Lower lobe of right lung (tissue), 2 donors: ENCODE data around the gene MYOG. TPM values are rescaled to one million over a fixed set of nuclear protein-coding genes. Genes with fewer than 3 reads are reported as not detected.

Experiments
- ATAC-seq, 2 donors: fragments of 200-7000 bp; cut with Tn5 transposase; one replicate each; pipeline ENCODE4 v1.9.1; 2020 to 2022; ENCODE audit warnings: mild to moderate bottlenecking in 2 of 2, moderate library complexity in 2 of 2
- DNase-seq: peaks from one replicate; pipeline ENCODE4 v3.0.0-alpha.2; 2020
- H3K27ac ChIP-seq: fragments of 200-600 bp; one replicate; pipeline ENCODE4 v1.8.0; 2022
- H3K27me3 ChIP-seq: fragments of 200-600 bp; one replicate; pipeline ENCODE4 v1.8.0; 2022; ENCODE audit warnings: low read depth
- H3K36me3 ChIP-seq: fragments of 200-600 bp; one replicate; pipeline ENCODE4 v1.8.0; 2022; ENCODE audit warnings: mild to moderate bottlenecking
- H3K4me1 ChIP-seq: fragments of 200-600 bp; one replicate; pipeline ENCODE4 v1.8.0; 2022
- H3K4me3 ChIP-seq: fragments of 200-600 bp; one replicate; pipeline ENCODE4 v1.8.0; 2022; ENCODE audit warnings: mild to moderate bottlenecking
- H3K9me3 ChIP-seq: fragments of 200-600 bp; one replicate; pipeline ENCODE4 v1.8.0; 2022
- intact Hi-C: fragments of 100-400 bp; cut with DNase I; formaldehyde crosslinking; loops from one replicate; pipeline ENCODE4 v1.11.0; 2022
- total RNA-seq: library from RNA; stranded (reverse); fragmentation: NEBNext Ultra II Directional; extraction: Animal tissue kit (Norgen Biotek cat#: 25700); gene quantifications from one replicate; pipeline ENCODE4 v1.2.1, GENCODE V29; 2021
- TF ChIP-seq, protein P1 (sequence below): fragments of 200-600 bp; IDR thresholded peaks from one replicate; pipeline ENCODE4 v1.8.0; 2022; ENCODE audit warnings: antibody characterized with exemption, mild to moderate bottlenecking
- donor health status: DM: no; HTN: yes; CAD: no; lungs with severe emphysema.

Gene MYOG
- total RNA-seq, 1 donor from 2014 or later = not detected

DNA sequence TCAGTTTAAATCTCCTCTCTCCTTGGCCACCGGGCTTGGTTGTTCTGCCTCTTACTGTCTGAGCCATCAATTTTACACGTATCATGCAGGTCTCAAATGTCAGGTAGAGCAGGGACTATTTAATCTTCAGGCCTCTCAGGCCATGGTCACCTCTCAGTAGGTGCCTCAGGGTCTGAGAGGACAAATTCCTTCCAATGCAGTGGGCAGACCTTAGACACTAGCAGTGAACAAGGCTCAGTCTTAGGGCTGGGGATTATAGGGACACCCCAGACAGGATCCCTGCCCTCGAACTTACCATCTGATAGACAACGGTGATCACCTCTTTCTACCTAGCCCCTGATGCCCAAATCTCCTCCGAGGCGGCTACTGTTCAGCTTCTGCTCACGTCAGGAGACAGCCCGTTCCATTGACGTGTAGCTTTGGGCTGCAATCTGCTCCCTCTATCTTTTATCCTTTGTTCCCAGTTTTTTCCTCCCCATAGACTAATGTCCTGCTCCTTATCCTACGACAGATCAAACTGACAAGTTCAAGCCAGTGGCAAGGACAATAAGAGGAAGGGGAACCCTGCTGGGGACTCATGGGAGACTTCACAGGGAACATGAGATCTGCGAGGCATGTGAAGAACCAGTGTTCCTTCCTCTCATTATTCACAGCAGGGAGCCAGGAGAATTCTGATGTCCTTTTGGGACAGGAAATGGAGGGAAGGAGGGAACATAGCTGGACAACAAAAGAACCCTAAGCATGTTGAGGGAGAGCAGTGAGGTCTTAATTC, 1.4 kb upstream of the MYOG start:
- Histone ChIP-seq H3K36me3 (no peaks in the 10 kb centered on the region), H3K4me3 (no peak overlapping the region), H3K27me3 (no peaks in the 10 kb centered on the region), H3K9me3 (no peaks in the 10 kb centered on the region), H3K27ac (no peak overlapping the region), H3K4me1 (no peaks in the 10 kb centered on the region)
- ATAC-seq (no peak), DNase-seq (no peak)
- TF ChIP-seq, protein P1, sequence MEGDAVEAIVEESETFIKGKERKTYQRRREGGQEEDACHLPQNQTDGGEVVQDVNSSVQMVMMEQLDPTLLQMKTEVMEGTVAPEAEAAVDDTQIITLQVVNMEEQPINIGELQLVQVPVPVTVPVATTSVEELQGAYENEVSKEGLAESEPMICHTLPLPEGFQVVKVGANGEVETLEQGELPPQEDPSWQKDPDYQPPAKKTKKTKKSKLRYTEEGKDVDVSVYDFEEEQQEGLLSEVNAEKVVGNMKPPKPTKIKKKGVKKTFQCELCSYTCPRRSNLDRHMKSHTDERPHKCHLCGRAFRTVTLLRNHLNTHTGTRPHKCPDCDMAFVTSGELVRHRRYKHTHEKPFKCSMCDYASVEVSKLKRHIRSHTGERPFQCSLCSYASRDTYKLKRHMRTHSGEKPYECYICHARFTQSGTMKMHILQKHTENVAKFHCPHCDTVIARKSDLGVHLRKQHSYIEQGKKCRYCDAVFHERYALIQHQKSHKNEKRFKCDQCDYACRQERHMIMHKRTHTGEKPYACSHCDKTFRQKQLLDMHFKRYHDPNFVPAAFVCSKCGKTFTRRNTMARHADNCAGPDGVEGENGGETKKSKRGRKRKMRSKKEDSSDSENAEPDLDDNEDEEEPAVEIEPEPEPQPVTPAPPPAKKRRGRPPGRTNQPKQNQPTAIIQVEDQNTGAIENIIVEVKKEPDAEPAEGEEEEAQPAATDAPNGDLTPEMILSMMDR = no peak
- intact Hi-C loops = no loop called here

DNA sequence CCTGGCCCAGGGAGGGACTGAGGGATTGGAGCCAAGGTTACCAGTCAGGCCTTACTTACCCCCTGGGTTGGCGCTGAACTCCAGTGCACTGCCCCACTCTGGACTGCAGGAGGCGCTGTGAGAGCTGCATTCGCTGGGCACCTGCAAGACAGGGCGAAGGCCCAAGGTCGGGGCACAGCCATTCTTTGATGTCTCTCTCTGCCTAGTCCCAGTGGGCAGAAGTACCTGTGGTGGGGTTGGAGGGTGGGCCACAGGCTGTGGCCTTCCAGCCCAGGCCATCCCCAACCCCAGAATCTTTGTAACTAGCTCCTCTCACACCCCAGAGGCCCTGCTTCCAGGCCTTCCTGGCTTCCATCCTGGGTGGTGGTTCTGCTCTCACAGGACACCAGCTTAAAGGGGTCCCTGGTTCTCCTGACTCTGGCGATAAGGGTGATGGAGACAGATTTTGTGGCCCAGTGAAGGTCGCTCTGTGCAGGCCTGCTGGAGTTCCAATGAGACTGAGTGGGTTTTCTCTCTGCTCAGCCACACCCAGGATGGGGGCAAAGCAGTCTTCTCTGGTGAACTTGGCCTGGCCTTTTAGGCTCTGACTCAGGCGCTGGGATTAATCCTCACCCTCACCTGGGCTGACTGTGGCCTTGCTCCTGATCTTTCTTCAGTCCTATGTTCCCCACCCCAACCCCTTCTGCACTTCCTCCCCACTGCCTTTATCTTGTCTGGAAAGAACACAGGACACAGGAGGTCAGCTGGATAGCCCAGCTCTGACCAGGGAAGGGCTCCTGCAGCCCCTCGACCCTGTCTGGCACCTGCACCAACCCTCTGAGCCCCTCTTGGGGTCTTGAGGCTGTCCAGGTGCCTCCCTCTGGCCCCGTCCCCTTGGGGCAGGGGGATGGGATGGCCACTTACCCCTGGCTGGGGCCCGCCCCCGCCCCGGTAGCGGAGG, 954 bp downstream of the MYOG start:
- no peak for ATAC-seq

DNA sequence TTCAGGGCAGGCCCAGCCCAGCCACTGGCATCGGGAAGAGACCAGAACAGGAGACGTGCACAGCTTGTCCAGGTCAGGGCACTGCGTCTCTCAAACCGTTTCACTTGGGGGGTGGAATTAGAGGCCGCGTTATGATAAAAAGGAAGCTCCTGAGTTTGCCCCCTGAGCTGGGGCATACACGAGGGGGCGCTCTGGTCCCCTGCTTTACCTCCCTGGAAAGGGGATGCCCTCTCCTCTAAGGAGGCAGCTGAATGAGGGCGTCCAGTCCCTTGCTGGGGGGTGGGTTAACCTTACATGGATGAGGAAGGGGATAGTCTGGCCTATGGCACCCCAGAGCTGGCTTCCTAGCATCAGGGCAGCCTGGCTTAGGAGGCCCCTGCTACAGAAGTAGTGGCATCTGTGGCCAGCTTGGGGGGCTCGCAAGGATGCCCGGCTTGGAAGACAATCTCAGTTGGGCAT, 2.3 kb downstream of the MYOG start:
- Histone ChIP-seq H3K4me3 (no peak overlapping the region), H3K4me1 (no peaks in the 10 kb centered on the region), H3K36me3 (no peaks in the 10 kb centered on the region), H3K27me3 (no peaks in the 10 kb centered on the region), H3K9me3 (no peaks in the 10 kb centered on the region), H3K27ac (no peak overlapping the region)
- TF ChIP-seq, protein P1 = no peak
- DNase-seq (no peak), ATAC-seq (no peak)
- intact Hi-C loops = no loop called here

More for the DNA sequence above, 954 bp downstream of the MYOG start:
- DNase-seq = no peak
- H3K9me3 ChIP-seq = no peaks in the 10 kb centered on the region
- H3K27me3 ChIP-seq = no peaks in the 10 kb centered on the region
- H3K4me1 ChIP-seq = no peaks in the 10 kb centered on the region
- intact Hi-C loops = no loop called here
- TF ChIP-seq, protein P1 = peak; percentile 33
- H3K4me3 ChIP-seq = no peak overlapping the region
- H3K36me3 ChIP-seq = no peaks in the 10 kb centered on the region
- no peak overlapping the region for H3K27ac ChIP-seq

DNA sequence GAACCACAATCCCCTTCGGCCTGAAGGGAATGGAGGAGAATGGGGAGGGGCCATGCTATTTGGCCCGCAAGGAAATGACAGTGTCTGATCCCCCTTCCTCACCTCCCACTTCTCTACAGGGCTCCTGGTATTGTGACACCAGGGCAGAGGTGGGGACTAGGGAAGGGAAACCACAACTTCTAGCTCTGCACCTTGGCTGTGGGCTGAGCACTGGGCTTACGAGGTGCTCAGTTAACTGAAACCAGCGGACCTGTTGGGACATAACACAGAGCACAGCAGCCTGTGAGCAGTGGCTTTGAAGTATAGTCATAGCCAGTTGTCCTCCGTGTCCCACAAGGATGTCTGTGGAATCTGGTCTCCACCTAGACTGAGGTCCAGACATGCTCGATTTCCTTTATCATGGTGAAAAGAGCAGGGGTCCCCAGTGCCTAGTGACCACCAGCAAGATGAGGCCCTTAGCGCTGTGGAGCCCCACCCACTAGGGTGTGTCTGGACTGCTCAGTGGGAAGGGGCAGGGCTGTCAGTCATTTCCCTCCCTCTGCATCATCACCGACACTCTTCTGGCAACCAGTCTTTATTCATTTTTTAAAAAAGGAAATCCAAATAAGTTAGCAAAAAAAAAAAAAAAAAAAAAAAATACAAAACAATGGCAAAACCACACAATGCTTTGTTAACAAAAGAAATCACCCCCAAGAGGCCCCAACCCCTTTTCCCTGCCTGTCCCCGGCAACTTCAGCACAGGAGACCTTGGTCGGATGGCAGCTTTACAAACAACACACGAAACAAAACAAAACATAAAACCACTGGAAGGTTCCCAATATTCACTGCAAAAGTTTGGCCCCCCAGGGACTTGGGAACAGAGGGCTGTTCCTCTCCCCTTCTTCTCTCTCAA, 3.0 kb downstream of the MYOG start:
- DNase-seq (no peak), ATAC-seq (no peak)
- intact Hi-C loops = no loop called here
- Histone ChIP-seq H3K4me3 (no peak overlapping the region), H3K36me3 (no peaks in the 10 kb centered on the region), H3K27ac (no peak overlapping the region), H3K9me3 (no peaks in the 10 kb centered on the region), H3K4me1 (no peaks in the 10 kb centered on the region), H3K27me3 (no peaks in the 10 kb centered on the region)
- TF ChIP-seq, protein P1 = no peak

DNA sequence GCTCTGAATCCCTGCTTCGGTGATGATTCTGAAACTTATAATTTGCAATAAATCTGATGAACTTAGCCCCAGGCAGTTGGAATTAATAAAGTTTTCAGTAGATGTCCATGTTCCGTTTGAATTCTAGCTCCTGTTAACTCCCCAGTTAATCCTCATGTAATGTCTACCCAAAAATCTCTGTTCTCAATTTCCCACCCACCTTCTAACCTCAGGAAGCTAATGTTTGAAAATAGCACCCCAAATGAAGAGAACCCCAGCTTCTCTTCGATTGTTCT, 3.6 kb downstream of the MYOG start:
- no peaks in the 10 kb centered on the region for H3K36me3 ChIP-seq
- H3K27me3 ChIP-seq = no peaks in the 10 kb centered on the region
- H3K4me1 ChIP-seq = no peaks in the 10 kb centered on the region
- H3K27ac ChIP-seq = no peak overlapping the region
- no peak for DNase-seq
- H3K9me3 ChIP-seq = no peaks in the 10 kb centered on the region
- no peak for ATAC-seq
- TF ChIP-seq, protein P1 = no peak
- intact Hi-C loops = no loop called here
- H3K4me3 ChIP-seq = no peak overlapping the region
